ENCODE data around the gene TMEM248.

DNA sequence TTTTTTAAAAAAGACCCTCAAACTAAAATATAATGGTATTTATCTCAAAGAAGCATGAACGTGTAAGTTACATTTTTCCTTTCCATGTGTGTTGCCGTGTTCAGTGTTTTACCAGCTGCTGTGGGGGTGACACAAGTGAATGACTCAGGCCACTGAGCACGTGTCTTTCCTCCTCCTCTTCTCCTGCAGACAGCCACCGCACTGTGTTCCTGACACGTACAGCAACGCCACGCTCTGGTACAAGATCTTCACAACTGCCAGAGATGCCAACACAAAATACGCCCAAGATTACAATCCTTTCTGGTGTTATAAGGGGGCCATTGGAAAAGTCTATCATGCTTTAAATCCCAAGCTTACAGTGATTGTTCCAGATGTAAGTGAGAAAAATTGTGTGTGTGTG lies 29.7 kb downstream of the TMEM248 start:
- TF ChIP-seq, protein P1, sequence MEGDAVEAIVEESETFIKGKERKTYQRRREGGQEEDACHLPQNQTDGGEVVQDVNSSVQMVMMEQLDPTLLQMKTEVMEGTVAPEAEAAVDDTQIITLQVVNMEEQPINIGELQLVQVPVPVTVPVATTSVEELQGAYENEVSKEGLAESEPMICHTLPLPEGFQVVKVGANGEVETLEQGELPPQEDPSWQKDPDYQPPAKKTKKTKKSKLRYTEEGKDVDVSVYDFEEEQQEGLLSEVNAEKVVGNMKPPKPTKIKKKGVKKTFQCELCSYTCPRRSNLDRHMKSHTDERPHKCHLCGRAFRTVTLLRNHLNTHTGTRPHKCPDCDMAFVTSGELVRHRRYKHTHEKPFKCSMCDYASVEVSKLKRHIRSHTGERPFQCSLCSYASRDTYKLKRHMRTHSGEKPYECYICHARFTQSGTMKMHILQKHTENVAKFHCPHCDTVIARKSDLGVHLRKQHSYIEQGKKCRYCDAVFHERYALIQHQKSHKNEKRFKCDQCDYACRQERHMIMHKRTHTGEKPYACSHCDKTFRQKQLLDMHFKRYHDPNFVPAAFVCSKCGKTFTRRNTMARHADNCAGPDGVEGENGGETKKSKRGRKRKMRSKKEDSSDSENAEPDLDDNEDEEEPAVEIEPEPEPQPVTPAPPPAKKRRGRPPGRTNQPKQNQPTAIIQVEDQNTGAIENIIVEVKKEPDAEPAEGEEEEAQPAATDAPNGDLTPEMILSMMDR (IDR thresholded peaks at IDR 0.05; ENCODE audit: insufficient read depth, low read depth, low read length) = peak; percentile 12
- no peak for TF ChIP-seq EZH2 (IDR thresholded peaks at IDR 0.05; ENCODE audit: insufficient read depth, low read length)

Data from astrocyte (in vitro differentiated cells and primary cell).